ENCODE measurements around the gene PARD3.

PARD3 gene

DNA sequence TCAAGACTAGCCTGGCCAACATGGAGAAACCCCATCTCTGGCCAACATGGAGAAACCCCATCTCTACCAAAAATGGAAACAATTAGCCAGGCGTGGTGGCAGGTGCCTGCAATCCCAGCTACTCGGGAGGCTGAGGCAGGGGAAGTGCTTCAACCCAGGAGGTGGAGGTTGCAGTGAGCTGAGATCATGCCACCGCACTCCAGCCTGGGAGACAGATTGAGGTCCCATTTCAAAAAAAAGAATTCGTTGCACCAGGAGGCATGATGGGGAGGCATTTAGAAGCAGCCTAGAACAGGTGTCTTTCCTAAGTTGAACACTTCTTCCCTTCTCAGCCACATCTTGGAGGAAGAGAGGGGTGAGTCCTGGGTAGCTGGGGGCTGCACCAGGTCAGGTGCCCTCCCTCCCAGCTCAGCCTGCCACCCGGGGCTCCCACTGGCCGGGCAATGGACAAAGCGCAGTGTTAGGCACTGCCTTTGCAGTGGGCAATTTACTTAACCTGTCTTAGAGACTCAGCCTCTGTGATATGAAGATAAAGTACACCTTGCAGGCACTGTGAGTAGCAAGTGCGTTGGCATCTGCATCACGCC lies 726.8 kb downstream of the PARD3 start:
- no peak overlapping the region for H3K4me3 ChIP-seq (replicated peaks; ENCODE audit: low read depth, low read length)
- H3K27me3 ChIP-seq (replicated peaks; ENCODE audit: control insufficient read depth, insufficient read depth, low read length) = no peaks in the 10 kb centered on the region
- TF ChIP-seq, protein P1, sequence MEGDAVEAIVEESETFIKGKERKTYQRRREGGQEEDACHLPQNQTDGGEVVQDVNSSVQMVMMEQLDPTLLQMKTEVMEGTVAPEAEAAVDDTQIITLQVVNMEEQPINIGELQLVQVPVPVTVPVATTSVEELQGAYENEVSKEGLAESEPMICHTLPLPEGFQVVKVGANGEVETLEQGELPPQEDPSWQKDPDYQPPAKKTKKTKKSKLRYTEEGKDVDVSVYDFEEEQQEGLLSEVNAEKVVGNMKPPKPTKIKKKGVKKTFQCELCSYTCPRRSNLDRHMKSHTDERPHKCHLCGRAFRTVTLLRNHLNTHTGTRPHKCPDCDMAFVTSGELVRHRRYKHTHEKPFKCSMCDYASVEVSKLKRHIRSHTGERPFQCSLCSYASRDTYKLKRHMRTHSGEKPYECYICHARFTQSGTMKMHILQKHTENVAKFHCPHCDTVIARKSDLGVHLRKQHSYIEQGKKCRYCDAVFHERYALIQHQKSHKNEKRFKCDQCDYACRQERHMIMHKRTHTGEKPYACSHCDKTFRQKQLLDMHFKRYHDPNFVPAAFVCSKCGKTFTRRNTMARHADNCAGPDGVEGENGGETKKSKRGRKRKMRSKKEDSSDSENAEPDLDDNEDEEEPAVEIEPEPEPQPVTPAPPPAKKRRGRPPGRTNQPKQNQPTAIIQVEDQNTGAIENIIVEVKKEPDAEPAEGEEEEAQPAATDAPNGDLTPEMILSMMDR (IDR thresholded peaks at IDR 0.05; ENCODE audit: insufficient read depth, low read length, poor library complexity, severe bottlenecking) = no peak
- no peak for DNase-seq (ENCODE audit: extremely low read depth, insufficient read length)
- H3K36me3 ChIP-seq (ENCODE audit: control insufficient read depth, insufficient read depth, low read length) = no peaks in the 10 kb centered on the region

DNA sequence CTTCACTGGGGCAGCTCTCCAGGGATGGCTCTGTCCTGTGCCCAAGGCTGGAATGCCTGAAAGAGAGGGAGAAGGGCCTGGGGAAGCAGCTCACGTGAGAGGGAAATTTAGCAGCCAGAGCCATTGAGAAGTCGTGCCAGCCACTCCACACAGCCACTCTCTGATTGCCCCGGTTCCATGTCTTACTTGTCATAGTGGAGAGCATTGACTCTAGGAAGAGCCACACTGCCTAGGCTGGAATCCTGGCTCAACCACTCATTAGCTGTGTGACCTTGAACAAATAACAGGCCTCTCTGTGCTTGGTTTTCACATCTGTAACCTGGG lies 728.0 kb downstream of the PARD3 start:
- TF ChIP-seq, protein P1 (IDR thresholded peaks at IDR 0.05; ENCODE audit: insufficient read depth, low read length, poor library complexity, severe bottlenecking) = no peak
- no peak for DNase-seq (ENCODE audit: extremely low read depth, insufficient read length)
- no peaks in the 10 kb centered on the region for H3K36me3 ChIP-seq (ENCODE audit: control insufficient read depth, insufficient read depth, low read length)
- no peak overlapping the region for H3K4me3 ChIP-seq (replicated peaks; ENCODE audit: low read depth, low read length)
- no peaks in the 10 kb centered on the region for H3K27me3 ChIP-seq (replicated peaks; ENCODE audit: control insufficient read depth, insufficient read depth, low read length)

DNA sequence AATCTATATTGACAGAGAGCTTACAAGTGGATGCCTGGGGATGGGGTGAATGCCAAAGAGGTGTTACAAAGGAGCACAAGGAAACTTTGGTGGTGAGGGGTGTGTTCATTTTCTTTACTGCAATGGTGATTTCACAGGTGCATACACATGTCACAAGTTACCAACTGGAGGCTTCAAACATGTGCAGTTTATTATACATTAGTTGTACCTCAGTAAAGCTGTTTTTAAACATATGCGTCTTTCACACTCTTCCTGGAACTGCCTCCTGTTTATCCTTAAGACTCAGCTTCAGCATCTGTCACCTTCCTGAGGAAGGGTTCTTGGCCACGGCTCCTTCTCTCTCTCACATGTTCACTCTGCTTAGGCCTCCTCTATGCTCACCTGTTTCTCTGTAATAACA lies 731.5 kb downstream of the PARD3 start:
- H3K36me3 ChIP-seq (ENCODE audit: control insufficient read depth, insufficient read depth, low read length) = no peaks in the 10 kb centered on the region
- no peak overlapping the region for H3K4me3 ChIP-seq (replicated peaks; ENCODE audit: low read depth, low read length)
- DNase-seq (ENCODE audit: extremely low read depth, insufficient read length) = no peak
- TF ChIP-seq, protein P1 (IDR thresholded peaks at IDR 0.05; ENCODE audit: insufficient read depth, low read length, poor library complexity, severe bottlenecking) = no peak
- H3K27me3 ChIP-seq (replicated peaks; ENCODE audit: control insufficient read depth, insufficient read depth, low read length) = no peaks in the 10 kb centered on the region

DNA sequence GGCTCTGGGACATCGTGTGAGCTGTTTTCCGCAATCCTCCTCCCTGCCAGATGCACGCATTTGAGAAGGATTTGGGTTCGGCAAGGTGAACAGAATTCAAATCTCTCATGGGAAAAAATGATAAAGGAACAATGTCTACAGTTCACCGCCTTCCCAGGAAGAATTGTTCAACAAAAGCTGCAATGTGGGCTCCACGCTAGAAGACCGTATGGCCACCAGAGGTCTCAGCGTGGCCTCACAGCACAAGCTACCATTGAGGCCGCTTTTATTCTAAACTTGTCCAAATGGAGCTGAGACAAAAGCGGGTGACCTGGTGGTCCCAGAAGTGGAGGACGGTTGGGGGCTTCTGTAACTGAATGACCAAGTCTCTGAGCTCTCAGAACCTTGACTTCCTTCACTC lies 733.1 kb downstream of the PARD3 start:
- H3K4me3 ChIP-seq (replicated peaks; ENCODE audit: low read depth, low read length) = no peak overlapping the region
- no peaks in the 10 kb centered on the region for H3K36me3 ChIP-seq (ENCODE audit: control insufficient read depth, insufficient read depth, low read length)
- TF ChIP-seq, protein P1 (IDR thresholded peaks at IDR 0.05; ENCODE audit: insufficient read depth, low read length, poor library complexity, severe bottlenecking) = no peak
- no peak for DNase-seq (ENCODE audit: extremely low read depth, insufficient read length)
- no peaks in the 10 kb centered on the region for H3K27me3 ChIP-seq (replicated peaks; ENCODE audit: control insufficient read depth, insufficient read depth, low read length)

DNA sequence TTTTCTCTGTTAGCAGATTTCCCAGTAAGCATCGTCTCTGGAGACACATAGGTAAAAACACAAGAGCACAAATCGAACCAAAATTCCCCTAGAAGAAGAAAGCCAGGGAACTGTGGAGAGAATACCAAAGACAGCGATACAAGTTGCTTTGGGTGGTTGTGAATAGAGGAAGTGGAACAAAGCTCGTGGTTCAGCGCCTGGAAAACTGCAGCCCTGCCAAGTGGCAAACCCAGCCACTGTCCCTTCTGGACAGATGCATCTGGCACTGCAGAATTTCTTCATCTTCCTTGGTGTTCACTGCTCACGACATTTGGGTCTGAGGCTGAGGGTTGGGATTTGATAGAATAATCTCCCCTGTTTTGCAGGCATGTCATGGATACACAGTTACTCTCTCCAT lies 733.8 kb downstream of the PARD3 start:
- no peaks in the 10 kb centered on the region for H3K36me3 ChIP-seq (ENCODE audit: control insufficient read depth, insufficient read depth, low read length)
- TF ChIP-seq, protein P1 (IDR thresholded peaks at IDR 0.05; ENCODE audit: insufficient read depth, low read length, poor library complexity, severe bottlenecking) = no peak
- H3K4me3 ChIP-seq (replicated peaks; ENCODE audit: low read depth, low read length) = no peak overlapping the region
- H3K27me3 ChIP-seq (replicated peaks; ENCODE audit: control insufficient read depth, insufficient read depth, low read length) = no peaks in the 10 kb centered on the region
- DNase-seq (ENCODE audit: extremely low read depth, insufficient read length) = no peak

Data from GM06990 (cell line).